Transverse colon (tissue), 4 donors: Measurements from ENCODE around the gene TBC1D9. TPM values are rescaled to one million over a fixed set of nuclear protein-coding genes. Genes with fewer than 3 reads are reported as not detected.

Experiments
- DNase-seq: peaks from one replicate; pipeline ENCODE4 v3.0.0-alpha.2; 2019
- H3K27ac ChIP-seq, 4 donors: fragments of 200-600 bp; sonication (generic); 2 replicates each; pipeline ENCODE4 v1.5.1; 2016 to 2018; ENCODE audit warnings: inconsistent platforms in 4 of 4
- H3K27me3 ChIP-seq: fragments of 200-600 bp; sonication (generic); 2 replicates; pipeline ENCODE4 v1.5.1; 2017; ENCODE audit warnings: inconsistent platforms
- H3K36me3 ChIP-seq, 4 donors: fragments of 200-600 bp; sonication (generic); 2 replicates each; pipeline ENCODE4 v1.5.1; 2017 to 2019; ENCODE audit warnings: inconsistent platforms in 4 of 4
- H3K4me1 ChIP-seq, 4 donors: fragments of 200-600 bp; sonication (generic); 2 replicates each; pipeline ENCODE4 v1.5.1; 2017 to 2020; ENCODE audit warnings: inconsistent platforms in 4 of 4
- H3K4me3 ChIP-seq, 4 donors: fragments of 200-600 bp; sonication (generic); 1 replicate in 1 of 4; 2 replicates in 3 of 4; pipeline versions ENCODE4 v1.5.1 to v1.6.1; 2017 to 2019; ENCODE audit warnings: inconsistent platforms in 4 of 4
- H3K9me3 ChIP-seq, 2 donors: fragments of 200-600 bp; sonication (generic); 2 replicates each; pipeline ENCODE4 v1.5.1; 2017 to 2019; ENCODE audit warnings: inconsistent platforms in 2 of 2
- EP300 ChIP-seq: sonication (generic); formaldehyde crosslinking; IDR thresholded peaks from one replicate; pipeline ENCODE4 v1.6.1; 2017; ENCODE audit warnings: antibody characterized with exemption, low read depth
- POLR2A ChIP-seq: fragments of 450-650 bp; IDR thresholded peaks from one replicate; pipeline ENCODE4 v1.6.1; 2016; ENCODE audit warnings: antibody characterized with exemption, mild to moderate bottlenecking, moderate library complexity
- POLR2AphosphoS5 ChIP-seq, 3 donors: sonication (generic); formaldehyde crosslinking; IDR thresholded peaks; one replicate each; pipeline ENCODE4 v1.6.1; 2016; ENCODE audit warnings: antibody characterized with exemption in 3 of 3
- WGBS, 2 donors: methylation state at CpG; one replicate each; pipeline ENCODE4 v1.1.5; 2018; ENCODE audit warnings: low coverage in 1 of 2; 5-methylcytosine and 5-hydroxymethylcytosine counted together
- in situ Hi-C, 4 donors: fragments of 200-750 bp; cut with MboI; loops; one replicate each; pipeline versions ENCODE4 v1.15.0 to v1.15.1; 2017; ENCODE audit warnings: low sequenced_read_pairs in 3 of 4, low pct_ligation_motif_present in 1 of 4, low pct_unique_long_range_greater_than_20kb in 1 of 4
- intact Hi-C: fragments of 100-400 bp; cut with DNase I; formaldehyde crosslinking; loops from one replicate; pipeline ENCODE4 v1.15.1; 2023; ENCODE audit warnings: low total_unique reads
- total RNA-seq, 4 donors: library from RNA; depleted of rRNA; stranded (reverse); fragments of >200 nt; gene quantifications; one replicate each; pipeline ENCODE4 v1.1.0, GENCODE V29; 2016
- TF ChIP-seq, protein P1 (sequence below), 5 experiments: fragments of 200-600 bp in 3 of 5; fragments of 450-650 bp in 2 of 5; sonication (generic) in 3 of 5; IDR thresholded peaks; 1 replicate in 2 of 5; 2 replicates in 3 of 5; pipeline ENCODE4 v1.5.1; 2016 to 2017; ENCODE audit warnings: antibody characterized with exemption in 5 of 5, inconsistent platforms in 3 of 5, mild to moderate bottlenecking in 2 of 5, moderate library complexity in 1 of 5

TBC1D9 gene
- total RNA-seq, 4 donors from 2014 or later = 8.2 to 21.4 (median 16.3) TPM

DNA sequence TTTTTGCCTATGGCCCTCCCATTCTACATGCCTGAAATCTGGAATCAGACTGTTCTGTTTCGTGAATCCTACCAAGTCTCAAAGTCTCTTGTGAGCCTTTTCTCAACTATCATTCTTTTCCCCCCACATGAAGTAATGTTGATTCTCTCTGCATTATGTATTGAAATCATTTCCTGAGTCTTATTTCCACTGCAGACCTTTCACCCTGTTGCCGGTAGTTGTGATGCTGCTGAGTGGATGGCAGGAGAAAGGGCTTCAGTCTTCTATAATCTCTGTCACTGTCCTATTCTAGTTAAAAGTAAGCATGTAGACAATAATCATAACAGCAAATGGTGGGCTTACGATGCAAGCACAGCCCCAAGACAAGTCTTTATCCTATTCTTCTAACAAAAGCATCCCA is 75.0 kb downstream of the TBC1D9 start:
- Histone ChIP-seq H3K4me3 (no peak overlapping the region), H3K36me3 (no peaks in the 10 kb centered on the region)
- in situ Hi-C loops = no loop called here

GRCh38 chr4:140680686-140681085 is 75.5 kb downstream of the TBC1D9 start:
- Histone ChIP-seq H3K4me1 (no peaks in the 10 kb centered on the region), H3K27ac (no peak overlapping the region), H3K36me3 (no peaks in the 10 kb centered on the region), H3K27me3 (no peaks in the 10 kb centered on the region), H3K4me3 (no peak overlapping the region), H3K9me3 (no peaks in the 10 kb centered on the region)
- no peak for DNase-seq
- in situ Hi-C loops = no loop called here
- intact Hi-C loops = no loop called here
- no peak for TF ChIP-seq POLR2AphosphoS5 (IDR thresholded peaks at IDR 0.05)
- WGBS, 2 donors = 95 to 100% methylated on average over 1 of the region's 1 CpG

More for the DNA sequence above, 75.0 kb downstream of the TBC1D9 start:
- H3K4me1 ChIP-seq = no peaks in the 10 kb centered on the region
- no peak for DNase-seq
- WGBS, 2 donors = 93 to 94% methylated on average over 2 to 3 of the region's 3 CpGs
- H3K27ac ChIP-seq = no peak overlapping the region
- intact Hi-C loops = no loop called here
- H3K9me3 ChIP-seq = no peaks in the 10 kb centered on the region
- no peaks in the 10 kb centered on the region for H3K27me3 ChIP-seq
- TF ChIP-seq EP300 = no peak
- TF ChIP-seq POLR2AphosphoS5 (IDR thresholded peaks at IDR 0.05) = no peak
- TF ChIP-seq, protein P1, sequence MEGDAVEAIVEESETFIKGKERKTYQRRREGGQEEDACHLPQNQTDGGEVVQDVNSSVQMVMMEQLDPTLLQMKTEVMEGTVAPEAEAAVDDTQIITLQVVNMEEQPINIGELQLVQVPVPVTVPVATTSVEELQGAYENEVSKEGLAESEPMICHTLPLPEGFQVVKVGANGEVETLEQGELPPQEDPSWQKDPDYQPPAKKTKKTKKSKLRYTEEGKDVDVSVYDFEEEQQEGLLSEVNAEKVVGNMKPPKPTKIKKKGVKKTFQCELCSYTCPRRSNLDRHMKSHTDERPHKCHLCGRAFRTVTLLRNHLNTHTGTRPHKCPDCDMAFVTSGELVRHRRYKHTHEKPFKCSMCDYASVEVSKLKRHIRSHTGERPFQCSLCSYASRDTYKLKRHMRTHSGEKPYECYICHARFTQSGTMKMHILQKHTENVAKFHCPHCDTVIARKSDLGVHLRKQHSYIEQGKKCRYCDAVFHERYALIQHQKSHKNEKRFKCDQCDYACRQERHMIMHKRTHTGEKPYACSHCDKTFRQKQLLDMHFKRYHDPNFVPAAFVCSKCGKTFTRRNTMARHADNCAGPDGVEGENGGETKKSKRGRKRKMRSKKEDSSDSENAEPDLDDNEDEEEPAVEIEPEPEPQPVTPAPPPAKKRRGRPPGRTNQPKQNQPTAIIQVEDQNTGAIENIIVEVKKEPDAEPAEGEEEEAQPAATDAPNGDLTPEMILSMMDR (IDR thresholded peaks at IDR 0.05) = no peak
- no peak for TF ChIP-seq POLR2A

DNA sequence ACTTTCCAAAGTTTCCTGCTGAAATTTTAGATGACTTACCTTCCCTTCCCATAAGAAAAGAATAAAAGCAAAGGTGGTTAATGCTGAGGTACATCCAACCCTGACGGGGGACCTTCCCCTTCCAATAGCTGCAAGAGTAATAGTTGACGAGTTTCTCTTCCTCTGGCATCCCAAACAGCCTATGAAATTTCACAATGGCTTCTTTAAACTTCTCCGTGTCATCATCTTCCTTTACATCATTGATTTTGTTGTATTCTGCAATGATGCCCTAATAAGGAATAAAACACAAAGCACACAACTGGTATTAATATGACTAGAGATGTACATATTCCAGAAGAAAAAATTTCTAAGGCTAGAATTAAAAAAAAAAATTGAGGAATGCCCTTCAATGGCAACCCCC is 76.6 kb downstream of the TBC1D9 start:
- Histone ChIP-seq H3K27me3 (no peaks in the 10 kb centered on the region), H3K4me1 (no peaks in the 10 kb centered on the region), H3K9me3 (no peaks in the 10 kb centered on the region), H3K36me3 (no peaks in the 10 kb centered on the region), H3K4me3 (no peak overlapping the region), H3K27ac (no peak overlapping the region)
- no peak for DNase-seq
- intact Hi-C loops (no loop called here), in situ Hi-C loops (no loop called here)
- 90 to 92% methylated on average over 3 of the region's 3 CpGs for WGBS, 2 donors
- TF ChIP-seq, protein P1 (IDR thresholded peaks at IDR 0.05) = no peak
- TF ChIP-seq POLR2A (no peak), EP300 (no peak), POLR2AphosphoS5 (IDR thresholded peaks at IDR 0.05) (no peak)

DNA sequence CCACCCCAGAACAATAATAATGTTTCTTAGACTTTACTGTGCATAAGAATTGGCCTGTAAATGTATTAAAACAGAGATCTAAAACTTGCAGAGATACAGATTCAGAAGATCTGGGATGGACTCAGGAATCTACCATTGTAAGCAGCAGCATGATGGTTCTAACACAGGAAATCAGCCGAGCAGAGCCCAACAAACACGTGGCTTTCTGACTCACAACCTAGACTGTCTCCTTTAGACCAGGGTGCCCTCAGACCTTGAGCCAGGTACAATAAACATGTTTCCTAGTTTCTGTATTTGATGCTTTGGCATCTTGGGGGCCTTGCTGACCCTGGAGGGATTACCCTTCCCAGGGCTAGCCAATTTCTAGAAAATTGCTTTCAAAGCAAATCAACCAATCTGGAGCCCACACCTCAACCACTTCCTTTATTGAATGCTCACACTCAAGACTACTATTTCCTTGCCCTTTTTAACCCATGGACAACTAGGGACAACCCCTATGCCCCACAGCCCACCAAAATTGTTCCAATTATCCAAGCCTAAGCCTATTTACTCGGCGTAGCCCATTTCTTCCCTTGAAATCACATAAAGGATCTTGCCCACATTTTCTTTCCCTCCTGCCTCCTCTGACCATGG is 80.5 kb downstream of the TBC1D9 start:
- intact Hi-C loops = no loop called here
- DNase-seq = no peak
- in situ Hi-C loops = no loop called here
- TF ChIP-seq EP300 (no peak), POLR2A (no peak), POLR2AphosphoS5 (IDR thresholded peaks at IDR 0.05) (no peak)
- TF ChIP-seq, protein P1 (IDR thresholded peaks at IDR 0.05) = no peak
- Histone ChIP-seq H3K27ac (no peak overlapping the region), H3K36me3 (no peaks in the 10 kb centered on the region), H3K27me3 (no peaks in the 10 kb centered on the region), H3K9me3 (no peaks in the 10 kb centered on the region), H3K4me1 (peaks cover 0 to 8% (median 0%) of the 10 kb centered on the region in 4 donors), H3K4me3 (no peak overlapping the region)
- WGBS, 2 donors = 82 to 100% methylated on average over 2 to 4 of the region's 4 CpGs

- in situ Hi-C loops (no loop called here), intact Hi-C loops (no loop called here)
- Histone ChIP-seq H3K27me3 (no peaks in the 10 kb centered on the region), H3K4me3 (no peak overlapping the region), H3K36me3 (peaks cover 0 to 12% (median 0%) of the 10 kb centered on the region in 4 donors), H3K4me1 (peaks cover 0 to 8% (median 0%) of the 10 kb centered on the region in 4 donors), H3K9me3 (no peaks in the 10 kb centered on the region), H3K27ac (no peak overlapping the region)
- DNase-seq = no peak
- WGBS, 2 donors = 31 to 60% methylated on average over 3 of the region's 3 CpGs
- TF ChIP-seq, protein P1 (IDR thresholded peaks at IDR 0.05) = no peak
- TF ChIP-seq POLR2A (no peak), POLR2AphosphoS5 (IDR thresholded peaks at IDR 0.05) (no peak), EP300 (no peak)
These were observed 82.5 kb downstream of the TBC1D9 start for GRCh38 chr4:140673729-140674128.
